Cardiac fibroblast (primary cell): ENCODE data around the gene CAMK2A.

Experiments used
- DNase-seq, 2 donors: peaks; one replicate each; pipeline versions ENCODE4 v3.0.0 to v3.0.0-alpha.2; 2010; ENCODE audit warnings: low read depth in 2 of 2
- H3K4me3 ChIP-seq, 2 donors: replicated peaks in 1 of 2; 1 replicate in 1 of 2; 2 replicates in 1 of 2; pipeline ENCODE4 v1.5.1; 2011; ENCODE audit warnings: low read depth in 2 of 2, low read length in 2 of 2, mild to moderate bottlenecking in 2 of 2, moderate library complexity in 1 of 2
- TF ChIP-seq, protein P1 (sequence below): IDR thresholded peaks from one replicate; pipeline ENCODE4 v1.5.1; 2011; ENCODE audit warnings: low read depth, mild to moderate bottlenecking, low read length, inconsistent platforms

The CAMK2A gene

DNA sequence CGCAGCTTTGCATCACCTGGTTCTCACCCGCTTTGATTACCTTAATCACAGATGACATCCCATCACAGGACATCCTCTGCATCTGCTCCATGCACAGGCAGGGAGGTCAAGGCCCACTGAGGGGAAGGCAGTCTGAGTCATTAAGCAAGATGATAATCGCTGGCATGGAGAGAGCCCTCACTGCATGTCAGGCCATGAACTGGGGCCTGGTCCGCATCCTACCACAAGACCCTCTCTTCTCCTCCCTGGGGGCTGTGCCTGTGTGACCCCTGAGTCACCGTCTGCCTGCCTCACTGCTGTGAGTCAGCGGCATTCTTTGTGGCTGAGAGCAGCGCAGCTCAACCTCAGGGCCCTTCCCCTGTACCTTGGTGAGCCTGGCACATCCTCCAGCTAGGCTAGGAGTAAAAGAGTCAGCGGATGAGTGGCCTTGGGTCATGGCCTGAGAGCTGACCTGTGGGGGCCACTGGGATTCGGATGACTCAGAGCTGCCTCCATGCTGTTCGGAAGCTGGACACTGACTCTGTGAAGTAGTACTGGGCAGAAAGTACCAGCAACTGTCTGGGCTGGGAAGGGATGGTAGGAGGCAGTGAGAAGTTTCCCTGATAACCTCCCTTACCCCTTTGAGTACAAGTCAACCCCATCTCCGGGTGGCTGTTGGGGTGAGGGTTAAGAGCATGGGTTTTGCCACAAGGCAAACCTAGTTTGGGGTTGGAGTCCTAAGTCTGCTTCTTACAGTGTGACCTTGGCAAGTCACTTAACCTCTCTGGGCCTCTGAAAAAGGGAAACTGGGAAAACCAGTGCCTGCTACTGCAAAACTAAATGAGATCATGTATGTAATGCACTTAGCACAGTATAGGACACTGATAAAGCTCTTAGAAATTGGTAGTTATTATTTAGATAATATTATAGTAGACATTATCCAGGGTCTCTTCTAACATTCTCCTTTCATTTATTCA, 27.8 kb upstream of the CAMK2A start:
- TF ChIP-seq, protein P1, sequence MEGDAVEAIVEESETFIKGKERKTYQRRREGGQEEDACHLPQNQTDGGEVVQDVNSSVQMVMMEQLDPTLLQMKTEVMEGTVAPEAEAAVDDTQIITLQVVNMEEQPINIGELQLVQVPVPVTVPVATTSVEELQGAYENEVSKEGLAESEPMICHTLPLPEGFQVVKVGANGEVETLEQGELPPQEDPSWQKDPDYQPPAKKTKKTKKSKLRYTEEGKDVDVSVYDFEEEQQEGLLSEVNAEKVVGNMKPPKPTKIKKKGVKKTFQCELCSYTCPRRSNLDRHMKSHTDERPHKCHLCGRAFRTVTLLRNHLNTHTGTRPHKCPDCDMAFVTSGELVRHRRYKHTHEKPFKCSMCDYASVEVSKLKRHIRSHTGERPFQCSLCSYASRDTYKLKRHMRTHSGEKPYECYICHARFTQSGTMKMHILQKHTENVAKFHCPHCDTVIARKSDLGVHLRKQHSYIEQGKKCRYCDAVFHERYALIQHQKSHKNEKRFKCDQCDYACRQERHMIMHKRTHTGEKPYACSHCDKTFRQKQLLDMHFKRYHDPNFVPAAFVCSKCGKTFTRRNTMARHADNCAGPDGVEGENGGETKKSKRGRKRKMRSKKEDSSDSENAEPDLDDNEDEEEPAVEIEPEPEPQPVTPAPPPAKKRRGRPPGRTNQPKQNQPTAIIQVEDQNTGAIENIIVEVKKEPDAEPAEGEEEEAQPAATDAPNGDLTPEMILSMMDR: no peak
- no peak overlapping the region for H3K4me3 ChIP-seq
- peak; percentile 82 to 96 for DNase-seq

DNA sequence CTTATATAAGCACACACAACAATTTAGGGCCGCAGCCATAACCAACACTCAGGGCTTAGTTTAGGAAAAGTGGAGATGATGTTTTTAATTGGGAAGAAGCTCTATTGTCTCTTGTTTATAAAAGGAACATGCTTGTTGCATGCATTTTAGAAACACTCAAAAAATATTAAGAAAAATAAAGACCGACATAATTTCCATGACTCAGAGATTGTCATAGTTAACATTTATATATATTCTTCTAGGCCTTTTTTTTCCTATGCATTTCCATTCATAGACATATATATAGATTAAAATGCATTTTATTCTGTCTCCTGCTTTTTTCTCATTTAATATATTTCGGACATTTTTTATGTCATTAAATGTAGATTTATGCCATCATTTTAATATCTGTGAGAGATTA, 26.7 kb upstream of the CAMK2A start:
- peak in 1 of 2 donors; percentile 39 for DNase-seq
- TF ChIP-seq, protein P1: no peak
- no peak overlapping the region for H3K4me3 ChIP-seq

DNA sequence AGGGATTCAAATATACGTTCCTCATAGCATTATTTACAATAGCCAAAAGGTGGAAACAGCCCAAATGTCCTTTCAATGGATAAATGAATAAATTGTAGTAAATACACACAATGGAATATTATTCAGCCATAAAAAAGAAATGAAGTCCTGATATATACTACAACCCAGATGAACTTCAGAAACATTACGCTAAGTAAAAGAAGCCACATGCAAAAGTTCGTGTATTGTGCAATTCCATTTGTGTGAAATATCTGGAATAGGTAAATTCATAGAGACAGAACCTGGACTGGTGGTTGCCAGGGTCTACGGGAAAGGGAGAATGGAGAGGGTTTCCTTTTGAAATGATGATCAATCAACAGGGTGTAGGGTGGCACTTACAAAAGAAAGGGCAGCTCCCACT, 25.7 kb upstream of the CAMK2A start:
- H3K4me3 ChIP-seq: no peak overlapping the region
- no peak for DNase-seq
- TF ChIP-seq, protein P1: no peak

DNA sequence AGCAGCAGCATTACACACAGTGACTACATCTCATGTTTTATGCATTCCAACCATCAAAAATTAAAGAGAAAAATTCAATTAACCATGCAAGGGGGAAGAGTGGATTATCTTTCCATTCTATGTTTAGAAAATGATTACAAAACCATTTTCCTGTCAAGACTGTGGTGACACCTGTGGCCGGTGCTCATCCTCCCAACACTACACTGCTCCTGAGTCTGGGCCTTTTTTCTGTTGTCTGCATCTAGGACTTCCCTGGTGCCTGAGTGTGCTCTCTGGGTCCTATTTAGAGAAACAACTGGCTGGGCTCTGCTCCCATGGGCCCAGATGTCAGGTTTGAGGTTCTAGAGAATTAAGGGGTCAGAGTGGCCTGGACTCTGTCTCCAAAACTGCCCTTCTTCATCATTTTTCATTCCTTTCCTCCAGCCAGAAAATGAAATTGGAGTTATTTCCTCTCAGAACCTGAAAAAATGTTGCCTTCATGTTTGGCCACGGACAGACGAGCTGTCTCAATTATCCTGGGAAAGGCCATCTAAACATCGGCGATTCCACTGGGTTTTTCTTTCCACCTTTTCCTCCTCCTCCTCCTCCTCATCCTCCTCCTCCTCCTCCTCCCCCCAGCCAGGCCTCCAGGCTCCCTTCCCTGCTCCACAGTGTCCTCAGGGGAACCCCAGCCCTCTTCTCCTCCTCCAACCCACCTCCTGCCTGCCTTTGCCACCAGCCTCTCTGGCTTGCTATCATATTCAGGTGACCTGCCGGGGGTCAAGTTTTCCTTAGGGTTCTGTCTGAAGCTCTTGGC, 24.5 kb upstream of the CAMK2A start:
- H3K4me3 ChIP-seq: no peak overlapping the region
- TF ChIP-seq, protein P1: no peak
- DNase-seq: no peak

DNA sequence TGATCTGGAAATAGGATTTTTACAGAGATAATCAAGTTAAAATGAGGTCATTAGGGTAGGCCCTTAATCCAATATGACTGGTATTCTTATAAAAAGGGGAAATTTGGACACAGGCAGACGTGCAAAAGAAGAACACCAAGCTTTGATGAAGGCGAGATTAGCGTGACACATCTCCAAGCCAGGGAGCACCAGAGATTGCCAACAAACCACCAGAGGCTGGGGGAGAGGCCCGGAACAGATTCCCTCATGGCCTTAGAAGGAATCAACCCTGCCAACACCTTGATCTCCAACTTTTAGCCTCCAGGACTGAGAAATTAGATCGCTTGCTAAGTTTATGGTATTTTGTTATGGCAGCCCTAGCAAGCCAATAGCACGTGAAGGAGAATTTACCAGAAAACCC, 23.9 kb upstream of the CAMK2A start:
- TF ChIP-seq, protein P1: no peak
- DNase-seq: no peak

DNA sequence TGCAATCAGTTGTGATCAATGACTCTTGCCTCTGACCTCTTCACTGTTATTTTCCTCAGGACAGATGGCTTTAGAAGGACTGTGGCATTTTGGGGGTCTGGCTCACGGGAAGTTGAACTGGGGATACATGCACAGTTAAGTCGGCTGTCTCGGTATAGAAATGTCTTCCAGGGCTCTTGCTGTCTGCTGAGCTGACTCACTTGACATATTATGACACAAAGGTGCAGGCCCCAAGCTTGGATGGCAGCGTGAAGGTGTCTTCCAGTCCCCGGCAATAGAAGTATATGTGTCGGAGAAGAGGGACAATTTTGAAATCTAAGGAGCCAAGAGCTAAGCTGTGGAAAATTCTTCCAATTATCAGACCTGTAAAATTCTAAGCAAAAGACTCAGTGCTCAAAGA, 22.9 kb upstream of the CAMK2A start:
- TF ChIP-seq, protein P1: no peak
- H3K4me3 ChIP-seq: no peak overlapping the region
- no peak for DNase-seq

More for the DNA sequence above, 23.9 kb upstream of the CAMK2A start:
- H3K4me3 ChIP-seq: no peak overlapping the region
